ENCODE measurements around the gene CHD2. TPM values are rescaled to one million over a fixed set of nuclear protein-coding genes. Genes with fewer than 3 reads are reported as not detected.
A peak's percentile ranks its signal among the peaks of the same experiment; 100 is the strongest.

The CHD2 gene
- total RNA-seq, 1 experiment from 2014 or later = 63.3 TPM

DNA sequence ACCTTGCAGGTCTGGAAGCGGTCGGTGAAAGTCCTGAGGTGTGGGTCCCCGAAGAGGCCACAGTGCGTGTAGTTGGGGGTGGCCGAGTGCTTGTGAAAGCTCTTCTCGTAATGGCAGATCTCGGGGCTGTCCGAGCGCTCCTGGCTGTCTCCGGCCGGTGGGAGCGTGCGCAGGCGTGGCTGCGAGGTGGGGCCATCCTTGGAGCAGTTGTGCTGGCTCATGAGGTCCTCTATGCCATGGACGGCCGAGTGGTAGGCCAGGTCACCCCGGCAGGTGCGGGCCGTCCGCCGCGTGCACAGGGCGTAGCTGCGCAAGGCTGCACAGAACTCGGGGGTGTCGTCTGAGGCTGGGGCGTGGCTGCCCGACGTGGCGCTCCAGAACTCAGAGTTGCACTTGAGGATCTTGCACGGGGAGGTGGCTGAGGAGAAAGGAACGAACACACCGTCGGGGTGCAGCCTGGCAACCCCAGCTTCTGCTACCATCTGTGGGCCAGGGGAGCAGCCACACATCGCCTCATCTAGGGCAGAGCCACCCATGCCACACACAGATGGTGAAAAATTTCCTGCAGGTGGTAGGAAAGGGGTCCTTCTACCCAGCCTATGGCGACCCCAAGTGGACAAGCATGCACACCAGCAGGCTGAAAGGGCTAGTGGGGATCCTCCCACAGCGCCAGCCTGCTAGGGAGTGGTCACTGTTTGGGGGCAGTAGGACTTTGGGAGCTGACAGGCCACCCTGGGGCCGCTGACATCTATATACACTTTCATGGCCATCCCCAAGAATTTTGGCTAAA, 152.2 kb downstream of the CHD2 start:
- TF ChIP-seq CTCF (conservative IDR thresholded peaks at IDR 0.05) = peak; percentile 59

More for the DNA sequence above, 152.2 kb downstream of the CHD2 start:
- Histone ChIP-seq H3K9me3 (ENCODE audit: control insufficient read depth, low read depth, low read length) (no peaks in the 10 kb centered on the region), H3K4me1 (ENCODE audit: insufficient read depth, low read length) (no peaks in the 10 kb centered on the region), H3K14ac (ENCODE audit: insufficient read depth, low read length) (no peak overlapping the region), H2BK120ac (ENCODE audit: low read depth, low read length, poor library complexity, severe bottlenecking) (no peak overlapping the region), H2BK15ac (ENCODE audit: low read depth, low read length) (no peak overlapping the region), H3K79me2 (ENCODE audit: insufficient read depth, low read length) (peaks cover 3% of the 10 kb centered on the region; the same call in 1 of the 2 replicates), H4K20me1 (ENCODE audit: control insufficient read depth, insufficient read depth, insufficient read length) (peaks cover 6% of the 10 kb centered on the region), H3K4me2 (ENCODE audit: insufficient read depth, insufficient read length, low read length) (no peak overlapping the region), H3K56ac (ENCODE audit: insufficient read length, low read depth, low read length) (no peak overlapping the region), H3K23ac (ENCODE audit: insufficient read length, low read depth, low read length) (no peak overlapping the region), H2BK20ac (ENCODE audit: low read depth, low read length, poor library complexity, severe bottlenecking) (no peak overlapping the region), H3T11ph (ENCODE audit: low read length) (no peak overlapping the region), H3K23me2 (ENCODE audit: insufficient read length, low read depth, low read length, poor library complexity, severe bottlenecking) (no peaks in the 10 kb centered on the region), H4K5ac (ENCODE audit: insufficient read length, low read depth, low read length) (no peak overlapping the region), H4K8ac (replicated peaks; ENCODE audit: insufficient read length, low read depth, low read length) (no peak overlapping the region), H2BK12ac (ENCODE audit: insufficient read length, low read depth, low read length) (no peak overlapping the region), H3K27me3 (ENCODE audit: insufficient read depth, low read length) (no peaks in the 10 kb centered on the region), H3K27ac (ENCODE audit: insufficient read length, low read depth, low read length) (no peak overlapping the region), H2AFZ (ENCODE audit: low read length) (no peak overlapping the region), H2BK5ac (ENCODE audit: insufficient read length, low read length) (no peak overlapping the region), H3K4ac (ENCODE audit: low read depth, low read length) (no peak overlapping the region), H3K9ac (ENCODE audit: extremely low read depth, insufficient read length, low read length) (no peak overlapping the region), H4K91ac (ENCODE audit: insufficient read length, low read depth, low read length) (no peak overlapping the region), H3K79me1 (ENCODE audit: insufficient read depth, low read depth, low read length, poor library complexity, severe bottlenecking) (peaks cover 10% of the 10 kb centered on the region), H3K18ac (ENCODE audit: insufficient read length, low read depth, low read length) (no peak overlapping the region), H2AK5ac (ENCODE audit: insufficient read length, low read length) (no peak overlapping the region)
- WGBS (ENCODE audit: extremely low coverage, insufficient read length, low lambda C conversion rate) = no CpG with 5 or more reads among the region's 39 CpGs
- Mint-ChIP-seq H3K4me1 (peaks cover 13 to 14% of the 10 kb centered on the region in 2 experiments), H3K9me3 (peaks cover 2% of the 10 kb centered on the region in 2 experiments; a peak in 3 of 5 replicates), H3K27ac (peak overlapping the region in 2 of 3 experiments; percentile 57 to 61; a peak in 2 of 7 replicates), H3K36me3 (ENCODE audit: insufficient read depth in 1 of 3, low read depth in 3 of 3) (peaks cover 64 to 99% (median 80%) of the 10 kb centered on the region in 3 experiments), H3K4me3 (no peak overlapping the region), H3K27me3 (ENCODE audit: low read depth) (no peaks in the 10 kb centered on the region)
- DNase-seq = no peak

Data from H9 (cell line).